ENCODE measurements around the gene TBL1XR1. TPM values are rescaled to one million over a fixed set of nuclear protein-coding genes. Genes with fewer than 3 reads are reported as not detected.
A peak's percentile ranks its signal among the peaks of the same experiment; 100 is the strongest.

The TBL1XR1 gene
- total RNA-seq, 1 experiment from 2014 or later: 127 TPM

DNA sequence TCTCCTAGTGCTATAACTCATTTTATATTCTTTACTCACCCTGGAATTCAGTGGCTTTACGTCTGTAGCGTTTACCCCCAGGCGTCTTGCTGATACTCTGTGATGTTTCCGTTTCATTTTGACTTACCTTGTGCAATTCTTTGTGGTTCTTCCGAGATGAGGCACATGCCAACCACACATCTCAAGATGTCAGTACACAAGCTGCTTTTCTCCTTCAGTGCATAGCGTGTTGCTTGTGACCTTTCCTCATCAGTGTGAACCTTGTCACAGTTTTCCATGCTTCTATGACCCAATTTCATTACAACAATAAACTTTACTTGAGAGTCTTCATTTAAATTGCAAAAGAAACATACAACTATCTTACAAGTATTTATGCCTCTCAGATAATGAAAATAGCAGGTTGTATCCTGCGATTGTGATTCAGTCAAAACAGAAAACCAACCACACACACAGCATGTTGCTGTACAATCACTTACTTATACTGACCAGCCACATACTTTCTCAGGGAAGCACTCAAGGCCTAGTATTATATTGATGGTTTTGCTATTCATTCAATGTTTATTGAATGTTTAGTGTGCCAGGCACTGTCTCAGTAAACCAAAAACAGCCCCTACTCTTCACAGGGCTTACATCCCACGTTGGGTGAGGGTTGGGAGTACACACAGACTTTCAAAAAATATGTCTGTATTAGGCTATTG is 4.6 kb upstream of the TBL1XR1 start:
- Histone ChIP-seq H3K4me3 (ENCODE audit: low read depth, low read length) (no peak overlapping the region), H3K36me3 (ENCODE audit: control insufficient read depth, insufficient read depth, low read length) (no peaks in the 10 kb centered on the region), H3K27me3 (replicated peaks; ENCODE audit: control insufficient read depth, insufficient read depth, low read length) (no peaks in the 10 kb centered on the region), H3K9me3 (peaks cover 4% of the 10 kb centered on the region; the same call in 1 of the 2 replicates), H3K4me1 (peaks cover 10% of the 10 kb centered on the region)
- Mint-ChIP-seq H3K9me3 (ENCODE audit: unreplicated experiment) (no peaks in the 10 kb centered on the region), H3K27me3 (ENCODE audit: insufficient read depth, unreplicated experiment) (no peaks in the 10 kb centered on the region), H3K36me3 (ENCODE audit: insufficient read depth, unreplicated experiment) (peaks cover under 1% of the 10 kb centered on the region), H3K4me3 (ENCODE audit: unreplicated experiment) (no peak overlapping the region), H3K4me1 (ENCODE audit: low read depth, unreplicated experiment) (peaks cover 8% of the 10 kb centered on the region), H3K27ac (ENCODE audit: unreplicated experiment) (no peak overlapping the region)
- DNase-seq: no peak
- ChIA-PET CTCF (no interaction called here), POLR2A (no interaction called here)
- intact Hi-C loops (cut with micrococcal nuclease; ENCODE audit: unreplicated experiment): no loop called here
- BruUV-seq (replicated peaks): no TSS peak
- TF ChIP-seq, protein P1, sequence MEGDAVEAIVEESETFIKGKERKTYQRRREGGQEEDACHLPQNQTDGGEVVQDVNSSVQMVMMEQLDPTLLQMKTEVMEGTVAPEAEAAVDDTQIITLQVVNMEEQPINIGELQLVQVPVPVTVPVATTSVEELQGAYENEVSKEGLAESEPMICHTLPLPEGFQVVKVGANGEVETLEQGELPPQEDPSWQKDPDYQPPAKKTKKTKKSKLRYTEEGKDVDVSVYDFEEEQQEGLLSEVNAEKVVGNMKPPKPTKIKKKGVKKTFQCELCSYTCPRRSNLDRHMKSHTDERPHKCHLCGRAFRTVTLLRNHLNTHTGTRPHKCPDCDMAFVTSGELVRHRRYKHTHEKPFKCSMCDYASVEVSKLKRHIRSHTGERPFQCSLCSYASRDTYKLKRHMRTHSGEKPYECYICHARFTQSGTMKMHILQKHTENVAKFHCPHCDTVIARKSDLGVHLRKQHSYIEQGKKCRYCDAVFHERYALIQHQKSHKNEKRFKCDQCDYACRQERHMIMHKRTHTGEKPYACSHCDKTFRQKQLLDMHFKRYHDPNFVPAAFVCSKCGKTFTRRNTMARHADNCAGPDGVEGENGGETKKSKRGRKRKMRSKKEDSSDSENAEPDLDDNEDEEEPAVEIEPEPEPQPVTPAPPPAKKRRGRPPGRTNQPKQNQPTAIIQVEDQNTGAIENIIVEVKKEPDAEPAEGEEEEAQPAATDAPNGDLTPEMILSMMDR (IDR thresholded peaks at IDR 0.05; ENCODE audit: insufficient read depth in 1 of 2, low read depth in 1 of 2, low read length in 1 of 2, severe bottlenecking in 1 of 2, unreplicated experiment in 1 of 2): no peak

DNA sequence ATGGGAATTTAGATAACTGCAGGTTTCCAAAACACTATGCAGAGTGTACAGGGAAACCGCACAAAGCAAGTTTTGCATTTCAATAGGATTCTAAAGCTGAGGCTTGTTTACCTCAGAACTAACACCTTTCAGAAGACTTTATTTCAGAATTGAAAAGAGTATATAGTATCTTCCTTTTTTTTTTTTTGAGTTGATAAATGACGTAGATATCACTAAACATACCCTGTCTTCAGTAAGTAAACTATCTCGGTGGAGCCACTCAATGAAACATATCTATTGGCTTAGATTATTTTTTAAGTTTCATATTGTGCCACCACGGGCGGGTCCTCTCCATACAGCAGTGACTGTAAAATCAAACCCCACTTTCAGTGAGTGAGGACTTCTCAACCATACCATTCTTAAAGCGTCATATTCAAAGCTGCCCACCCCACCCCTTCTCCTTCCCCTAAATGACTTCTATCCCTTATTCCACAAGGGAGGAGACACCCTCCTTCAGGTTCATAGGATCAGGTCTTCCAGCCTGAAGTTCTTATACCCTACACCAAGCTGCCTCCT is 2.0 kb upstream of the TBL1XR1 start:
- POLR2A ChIA-PET: interaction anchor here (0.6 to 0.9 kb wide), 2 partner anchors 101 to 1179 kb away, joined by 3 read pairs; no protein-coding TSS in a partner anchor
- Mint-ChIP-seq H3K36me3 (ENCODE audit: insufficient read depth, unreplicated experiment) (peaks cover 12% of the 10 kb centered on the region), H3K4me1 (ENCODE audit: low read depth, unreplicated experiment) (peaks cover 10% of the 10 kb centered on the region), H3K27ac (ENCODE audit: unreplicated experiment) (peak overlapping the region; percentile 69), H3K27me3 (ENCODE audit: insufficient read depth, unreplicated experiment) (no peaks in the 10 kb centered on the region), H3K9me3 (ENCODE audit: unreplicated experiment) (no peaks in the 10 kb centered on the region), H3K4me3 (ENCODE audit: unreplicated experiment) (peak overlapping the region; percentile 66)
- peaks cover 4% of the 10 kb centered on the region; the same call in 1 of the 2 replicates for H3K9me3 ChIP-seq
- TF ChIP-seq, protein P1 (IDR thresholded peaks at IDR 0.05; ENCODE audit: insufficient read depth in 1 of 2, low read depth in 1 of 2, low read length in 1 of 2, severe bottlenecking in 1 of 2, unreplicated experiment in 1 of 2): no peak
- CTCF ChIA-PET: no interaction called here
- no TSS peak for BruUV-seq (replicated peaks)
- H3K27me3 ChIP-seq (replicated peaks; ENCODE audit: control insufficient read depth, insufficient read depth, low read length): no peaks in the 10 kb centered on the region
- no peak for DNase-seq
- no peak overlapping the region for H3K4me3 ChIP-seq (ENCODE audit: low read depth, low read length)
- H3K4me1 ChIP-seq: peaks cover 17% of the 10 kb centered on the region
- H3K36me3 ChIP-seq (ENCODE audit: control insufficient read depth, insufficient read depth, low read length): no peaks in the 10 kb centered on the region
- intact Hi-C loops (cut with micrococcal nuclease; ENCODE audit: unreplicated experiment): loop anchor here (5.0 to 10.0 kb wide), 2 partner anchors 83 to 1186 kb away; no protein-coding TSS in a partner anchor

DNA sequence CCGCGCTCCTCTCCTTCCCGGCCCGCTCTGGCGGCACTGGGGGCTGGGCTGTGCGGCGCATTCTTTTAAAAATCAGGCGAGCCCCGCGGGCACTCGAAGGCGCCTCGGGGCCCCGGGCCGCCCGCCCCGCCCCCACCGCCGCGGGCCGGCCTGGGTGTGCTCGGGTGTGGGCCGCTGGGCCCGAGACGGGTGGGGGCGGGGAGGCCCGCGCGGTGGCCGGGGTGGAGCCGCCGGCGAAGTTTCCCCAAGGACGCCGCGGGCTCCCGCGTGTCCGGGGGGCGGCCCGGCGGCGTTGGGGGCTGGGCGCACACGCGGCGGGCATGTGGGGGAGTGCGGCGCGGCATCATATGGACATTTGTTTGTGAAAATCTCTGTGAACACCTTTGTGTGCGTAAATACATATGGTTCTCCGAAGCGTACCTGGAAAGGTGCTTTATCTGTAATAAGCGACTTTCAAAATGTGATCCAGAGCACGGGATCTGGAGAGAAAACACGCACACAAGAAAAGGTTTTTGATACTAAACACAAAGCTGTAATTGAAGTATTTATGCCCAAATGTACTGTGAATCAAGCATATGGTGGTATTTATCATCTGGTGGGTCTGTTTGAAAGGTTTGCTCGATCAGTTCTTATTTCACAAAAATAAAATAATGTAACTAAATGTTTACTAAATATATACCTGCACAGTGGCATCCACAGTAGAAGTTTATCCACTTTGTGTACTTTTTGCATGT is 612 bp upstream of the TBL1XR1 start:
- H3K36me3 ChIP-seq (ENCODE audit: control insufficient read depth, insufficient read depth, low read length): no peaks in the 10 kb centered on the region
- DNase-seq: peak; percentile 84 to 87
- no peaks in the 10 kb centered on the region for H3K9me3 ChIP-seq
- intact Hi-C loops (cut with micrococcal nuclease; ENCODE audit: unreplicated experiment): loop anchor here (1.0 to 10.0 kb wide), 6 partner anchors 84 to 1187 kb away; no protein-coding TSS in a partner anchor
- no peaks in the 10 kb centered on the region for H3K27me3 ChIP-seq (replicated peaks; ENCODE audit: control insufficient read depth, insufficient read depth, low read length)
- Mint-ChIP-seq H3K27ac (ENCODE audit: unreplicated experiment) (peak overlapping the region; percentile 95), H3K27me3 (ENCODE audit: insufficient read depth, unreplicated experiment) (no peaks in the 10 kb centered on the region), H3K9me3 (ENCODE audit: unreplicated experiment) (no peaks in the 10 kb centered on the region), H3K4me1 (ENCODE audit: low read depth, unreplicated experiment) (peaks cover 17% of the 10 kb centered on the region), H3K4me3 (ENCODE audit: unreplicated experiment) (peak overlapping the region; percentile 95), H3K36me3 (ENCODE audit: insufficient read depth, unreplicated experiment) (peaks cover 22% of the 10 kb centered on the region)
- H3K4me3 ChIP-seq (ENCODE audit: low read depth, low read length): peak overlapping the region; percentile 52
- CTCF ChIA-PET: interaction anchor here (0.7 to 1.1 kb wide), 2 partner anchors 160 to 162 kb away, joined by 7 to 8 read pairs; no protein-coding TSS in a partner anchor
- BruUV-seq (replicated peaks): TSS peak; percentile 95
- POLR2A ChIA-PET: interaction anchor here (0.7 to 1.6 kb wide), 5 partner anchors 17 to 163 kb away, joined by 3 to 23 read pairs (median 9); no protein-coding TSS in a partner anchor
- peaks cover 18% of the 10 kb centered on the region for H3K4me1 ChIP-seq
- TF ChIP-seq, protein P1 (IDR thresholded peaks at IDR 0.05; ENCODE audit: insufficient read depth in 1 of 2, low read depth in 1 of 2, low read length in 1 of 2, severe bottlenecking in 1 of 2, unreplicated experiment in 1 of 2): no peak
